Ureter (tissue), 1 donor: ENCODE results near the gene LPAR6. TPM values are rescaled to one million over a fixed set of nuclear protein-coding genes. Genes with fewer than 3 reads are reported as not detected.
"Not testable (repeated sequence)": the region's sequence is repeated elsewhere in the genome, so short reads cannot be mapped to it uniquely, and the experiment has no call there.

Experiments
- DNase-seq: peaks from one replicate; pipeline ENCODE4 v3.0.0-alpha.2; 2020; ENCODE audit warnings: low spot score
- total RNA-seq: library from RNA; stranded (reverse); gene quantifications from one replicate; pipeline ENCODE4 v1.2.4, GENCODE V29; 2023
- donor health status: DM: yes; HTN: yes; CAD: no.

LPAR6 gene
- 38.4 TPM for total RNA-seq

GRCh38 chr13:48412881-48413351 is at the start of gene LPAR6:
Gene LPAR6, minus strand, starts transcription at chr13:48413113. Its CDS starts 690 bp downstream, at chr13:48412423.
- DNase-seq = no peak

GRCh38 chr13:48457578-48458242 is 44.8 kb upstream of the LPAR6 start:
- DNase-seq = no peak

- DNase-seq = no peak
These were observed 43.6 kb upstream of the LPAR6 start for GRCh38 chr13:48456546-48456945.

- DNase-seq = not testable (repeated sequence)
These were observed 38.3 kb upstream of the LPAR6 start for GRCh38 chr13:48451196-48451595.

- DNase-seq = no peak
These were observed 36.7 kb upstream of the LPAR6 start for GRCh38 chr13:48449656-48450055.

GRCh38 chr13:48448959-48449614 is 36.2 kb upstream of the LPAR6 start:
- no peak for DNase-seq

DNA sequence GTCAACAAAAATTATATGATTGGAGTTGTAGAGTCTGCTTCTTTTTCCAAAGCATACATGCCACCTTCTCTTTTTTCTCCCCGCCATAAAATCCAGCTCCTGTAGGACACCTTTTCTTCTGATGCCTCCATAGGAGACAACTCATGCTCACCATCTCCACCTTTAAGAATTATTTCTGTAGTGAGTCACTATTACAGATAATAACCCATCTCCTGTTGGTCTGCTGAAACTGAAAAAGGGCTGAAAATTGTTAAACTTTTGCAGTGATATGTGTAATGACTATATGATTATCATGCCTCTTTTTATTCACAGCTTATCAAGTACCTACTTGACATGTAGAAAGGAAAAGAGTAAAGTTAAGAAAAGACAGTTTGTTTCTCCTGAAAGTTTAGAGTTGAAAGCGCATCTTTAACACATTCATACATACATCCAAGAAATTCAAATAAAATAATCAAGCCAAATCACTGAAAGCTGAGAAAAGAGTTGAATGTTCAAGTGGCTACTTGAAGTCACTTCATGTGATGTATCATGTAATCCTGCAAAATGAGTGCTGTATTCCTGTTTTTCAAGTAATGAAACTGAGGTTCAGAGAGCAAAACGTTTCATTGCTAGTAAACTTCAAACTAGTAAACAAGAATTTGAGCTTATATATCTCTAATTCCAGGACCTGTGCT is 35.5 kb upstream of the LPAR6 start:
- no peak for DNase-seq

DNA sequence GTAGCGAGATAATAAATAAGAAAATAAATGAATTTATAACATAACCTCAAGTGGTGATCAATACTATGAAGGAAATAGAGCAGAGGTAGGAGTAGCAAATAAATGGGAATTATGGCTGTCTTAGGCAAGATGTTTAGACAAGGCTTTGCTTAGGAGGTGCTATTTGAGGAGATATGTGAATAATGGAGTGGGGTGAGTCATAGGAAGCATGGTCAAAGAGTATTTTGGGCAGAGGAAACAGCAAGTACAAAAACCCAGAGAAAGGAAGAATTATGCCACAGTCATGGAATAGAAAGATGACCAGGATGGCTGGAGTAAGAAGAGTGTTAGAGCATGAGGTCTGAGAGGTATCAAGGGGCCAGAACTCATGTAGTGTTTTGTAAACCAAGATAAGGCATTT is 33.6 kb upstream of the LPAR6 start:
- DNase-seq = no peak

- no peak for DNase-seq
These were observed 30.7 kb upstream of the LPAR6 start for GRCh38 chr13:48443442-48444208.

- peak; percentile 61 for DNase-seq
These were observed 24.5 kb upstream of the LPAR6 start for GRCh38 chr13:48437371-48437770.

GRCh38 chr13:48436661-48437288 is 23.9 kb upstream of the LPAR6 start:
- no peak for DNase-seq

GRCh38 chr13:48434200-48434599 is 21.3 kb upstream of the LPAR6 start:
- no peak for DNase-seq

GRCh38 chr13:48431987-48432615 is 19.2 kb upstream of the LPAR6 start:
- DNase-seq = no peak

DNA sequence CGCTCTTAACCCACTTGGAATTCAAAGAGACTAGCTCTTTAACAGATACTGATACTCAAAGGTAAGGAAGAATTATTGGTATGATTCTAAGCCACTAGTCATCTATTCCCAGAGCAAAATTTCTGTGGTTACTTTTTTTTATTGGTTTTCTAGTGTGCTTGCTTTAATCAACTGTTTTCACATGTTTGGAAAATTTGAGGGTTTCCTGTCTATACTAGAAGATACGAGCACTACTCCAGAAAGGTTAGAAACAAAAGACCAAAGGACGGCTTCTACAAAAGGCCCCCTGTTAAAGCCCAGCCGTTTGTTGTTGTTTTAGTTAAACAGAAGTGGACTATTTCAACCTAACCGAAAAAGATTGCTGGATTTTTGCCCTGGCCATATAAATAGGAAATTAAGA is 18.5 kb upstream of the LPAR6 start:
- no peak for DNase-seq

- no peak for DNase-seq
These were observed 17.0 kb upstream of the LPAR6 start for GRCh38 chr13:48429886-48430285.

- no peak for DNase-seq
These were observed 16.1 kb upstream of the LPAR6 start for GRCh38 chr13:48429036-48429435.

DNA sequence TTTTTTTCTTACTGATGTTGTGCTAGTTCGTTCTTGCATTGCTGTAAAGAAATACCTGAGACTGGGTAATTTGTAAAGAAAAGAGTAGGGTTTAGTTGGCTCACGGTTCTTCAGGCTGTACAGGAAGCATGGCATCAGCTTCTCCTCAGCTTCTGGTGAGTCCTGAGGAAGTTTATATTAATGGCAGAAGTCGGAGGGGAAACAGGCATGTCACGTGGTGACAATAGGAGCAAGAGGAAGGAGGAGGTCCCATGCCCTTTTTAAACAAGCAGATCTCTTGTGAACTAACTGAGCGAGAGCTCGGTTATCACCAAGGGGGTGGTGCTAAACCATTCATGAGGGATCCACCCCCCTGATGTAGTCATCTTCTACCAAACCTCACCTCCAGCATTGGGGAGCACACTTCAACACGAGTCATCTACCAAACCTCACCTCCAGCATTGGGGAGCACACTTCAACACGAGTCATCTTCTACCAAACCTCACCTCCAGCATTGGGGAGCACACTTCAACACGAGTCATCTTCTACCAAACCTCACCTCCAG is 13.9 kb upstream of the LPAR6 start:
- DNase-seq = not testable (repeated sequence)

GRCh38 chr13:48426052-48426451 is 13.1 kb upstream of the LPAR6 start:
- no peak for DNase-seq

DNA sequence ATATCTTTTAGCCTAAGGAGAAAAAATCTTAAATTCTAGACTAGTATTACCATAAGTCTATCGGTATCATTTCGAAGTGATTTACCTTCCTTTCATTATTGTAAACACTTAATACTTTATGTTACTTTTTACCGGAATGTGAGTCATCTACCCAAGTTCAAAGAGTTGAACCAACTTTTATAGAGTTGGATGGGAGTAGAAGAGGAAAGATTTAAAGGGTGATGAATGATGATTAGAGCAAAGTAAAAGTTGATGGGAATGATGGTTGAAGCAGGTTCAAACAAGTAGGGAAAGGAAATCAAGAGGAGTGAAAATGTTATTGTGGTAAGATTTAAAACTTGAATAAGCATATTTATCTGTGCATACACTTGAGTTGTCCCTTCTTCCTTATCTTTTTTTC is 11.3 kb upstream of the LPAR6 start:
- DNase-seq = no peak

GRCh38 chr13:48422003-48422402 is 9.1 kb upstream of the LPAR6 start:
- DNase-seq = not testable (repeated sequence)

GRCh38 chr13:48415516-48415915 is 2.6 kb upstream of the LPAR6 start:
- no peak for DNase-seq
